Measurements from ENCODE around the gene PCDHGB2.
"Not testable (repeated sequence)": the region's sequence is repeated elsewhere in the genome, so short reads cannot be mapped to it uniquely, and the experiment has no call there.

Gene PCDHGB2

DNA sequence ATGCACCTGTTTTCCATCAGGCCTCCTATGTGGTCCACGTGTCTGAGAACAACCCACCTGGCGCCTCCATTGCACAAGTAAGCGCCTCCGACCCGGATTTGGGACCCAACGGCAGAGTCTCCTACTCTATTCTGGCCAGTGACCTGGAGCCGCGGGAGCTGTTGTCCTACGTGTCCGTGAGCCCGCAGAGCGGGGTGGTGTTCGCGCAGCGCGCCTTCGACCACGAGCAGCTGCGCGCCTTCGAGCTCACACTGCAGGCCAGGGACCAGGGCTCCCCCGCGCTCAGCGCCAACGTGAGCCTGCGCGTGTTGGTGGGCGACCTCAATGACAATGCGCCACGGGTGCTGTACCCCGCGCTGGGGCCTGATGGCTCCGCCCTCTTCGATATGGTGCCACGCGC is 8.2 kb upstream of the PCDHGB2 start:
- DNase-seq = no peak

DNA sequence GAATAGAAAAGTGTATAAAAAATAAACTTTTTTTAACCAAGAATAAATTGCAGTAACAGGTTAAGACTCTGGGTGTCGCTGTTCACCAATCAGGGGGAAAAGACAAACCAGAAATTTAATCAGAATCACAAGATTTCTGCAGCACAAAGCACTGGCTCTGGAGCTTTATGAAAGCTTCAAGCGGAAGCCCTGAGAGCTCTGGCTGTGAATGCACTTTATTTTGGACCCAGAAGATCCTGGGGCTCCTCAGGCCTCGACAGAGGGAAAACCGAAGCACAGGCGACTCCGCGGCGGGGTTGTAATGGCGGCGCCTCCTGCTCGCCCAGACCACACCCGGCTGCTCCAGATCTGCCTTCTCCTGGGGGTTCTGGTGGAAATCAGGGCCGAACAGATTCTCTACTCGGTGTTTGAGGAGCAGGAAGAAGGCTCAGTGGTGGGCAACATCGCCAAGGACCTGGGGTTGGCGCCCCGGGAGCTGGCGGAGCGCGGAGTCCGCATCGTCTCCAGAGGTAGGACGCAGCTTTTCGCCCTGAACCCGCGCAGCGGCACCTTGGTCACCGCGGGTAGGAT is 4.8 kb upstream of the PCDHGB2 start, which contains the start of gene PCDHGA4:
TSS of gene PCDHGA4 (plus strand) at position 122 of the 570 bp plus-strand sequence. CDS start at position 209, 87 bp downstream.
- DNase-seq = no peak

DNA sequence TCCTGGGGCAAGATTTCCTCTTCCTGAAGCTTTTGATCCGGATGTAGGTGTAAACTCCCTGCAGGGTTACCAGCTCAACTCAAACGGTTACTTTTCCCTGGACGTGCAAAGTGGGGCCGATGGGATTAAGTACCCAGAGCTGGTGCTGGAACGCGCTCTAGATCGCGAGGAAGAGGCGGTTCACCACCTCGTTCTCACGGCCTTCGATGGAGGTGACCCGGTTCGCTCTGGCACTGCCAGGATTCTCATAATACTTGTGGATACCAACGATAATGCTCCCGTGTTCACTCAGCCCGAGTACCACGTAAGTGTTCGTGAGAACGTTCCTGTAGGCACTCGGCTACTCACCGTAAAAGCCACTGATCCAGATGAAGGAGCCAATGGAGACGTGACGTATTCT is 4.2 kb upstream of the PCDHGB2 start:
- no peak for DNase-seq

DNA sequence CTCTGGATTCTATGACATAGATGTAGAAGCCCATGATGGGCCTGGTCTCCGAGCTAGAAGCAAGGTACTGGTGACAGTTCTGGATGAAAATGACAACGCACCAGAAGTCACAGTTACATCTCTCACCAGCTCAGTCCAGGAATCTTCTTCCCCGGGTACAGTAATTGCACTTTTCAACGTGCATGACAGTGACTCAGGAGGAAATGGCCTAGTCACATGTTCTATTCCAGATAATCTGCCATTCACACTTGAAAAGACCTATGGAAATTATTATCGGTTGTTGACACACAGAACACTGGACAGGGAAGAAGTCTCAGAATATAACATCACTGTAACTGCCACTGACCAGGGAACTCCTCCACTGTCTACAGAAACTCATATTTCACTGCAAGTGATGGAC is 3.7 kb upstream of the PCDHGB2 start:
- DNase-seq = no peak

DNA sequence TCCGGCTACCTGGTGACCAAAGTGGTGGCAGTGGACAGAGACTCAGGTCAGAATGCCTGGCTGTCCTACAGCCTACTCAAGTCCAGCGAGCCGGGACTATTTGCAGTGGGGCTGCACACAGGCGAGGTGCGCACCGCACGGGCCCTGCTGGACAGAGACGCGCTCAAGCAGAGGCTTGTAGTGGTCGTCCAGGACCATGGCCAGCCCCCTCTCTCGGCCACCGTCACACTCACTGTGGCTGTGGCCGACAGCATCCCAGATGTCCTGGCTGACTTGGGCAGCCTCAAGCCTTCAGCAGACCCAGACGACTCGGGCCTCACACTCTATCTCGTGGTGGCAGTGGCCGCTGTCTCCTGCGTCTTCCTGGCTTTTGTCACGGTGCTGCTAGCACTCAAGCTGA is 2.8 kb upstream of the PCDHGB2 start:
- DNase-seq = no peak

DNA sequence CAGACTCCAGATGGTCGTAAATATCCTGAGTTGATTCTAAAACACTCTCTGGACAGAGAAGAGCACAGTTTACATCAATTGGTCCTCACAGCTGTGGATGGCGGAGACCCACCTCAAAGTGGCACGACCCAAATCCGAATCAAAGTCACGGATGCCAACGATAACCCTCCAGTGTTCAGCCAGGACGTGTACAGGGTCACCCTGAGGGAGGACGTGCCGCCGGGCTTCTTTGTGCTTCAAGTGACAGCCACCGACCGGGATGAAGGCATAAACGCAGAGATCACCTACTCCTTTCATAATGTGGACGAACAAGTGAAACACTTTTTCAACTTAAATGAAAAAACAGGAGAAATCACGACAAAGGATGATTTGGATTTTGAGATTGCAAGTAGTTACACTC is 891 bp downstream of the PCDHGB2 start:
- no peak for DNase-seq

DNA sequence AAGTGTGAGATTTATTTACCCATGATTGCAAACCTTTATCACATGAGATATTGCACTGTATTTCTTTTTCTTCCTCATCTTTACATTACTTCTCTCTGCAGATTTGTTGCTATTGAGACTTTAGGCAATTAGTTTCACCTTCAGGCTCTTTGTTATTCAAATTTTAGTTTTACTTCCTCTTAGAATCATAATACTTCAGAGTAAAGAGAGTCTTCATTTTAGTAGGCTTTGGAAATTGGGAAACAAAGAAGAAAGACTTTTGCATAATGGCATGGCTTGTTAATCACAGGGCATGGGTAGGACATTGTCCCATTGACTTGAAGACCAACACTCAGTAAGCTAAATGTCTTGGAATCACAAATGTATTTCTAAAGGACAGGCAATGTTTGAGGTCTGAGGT is 2.9 kb downstream of the PCDHGB2 start:
- no peak for DNase-seq

DNA sequence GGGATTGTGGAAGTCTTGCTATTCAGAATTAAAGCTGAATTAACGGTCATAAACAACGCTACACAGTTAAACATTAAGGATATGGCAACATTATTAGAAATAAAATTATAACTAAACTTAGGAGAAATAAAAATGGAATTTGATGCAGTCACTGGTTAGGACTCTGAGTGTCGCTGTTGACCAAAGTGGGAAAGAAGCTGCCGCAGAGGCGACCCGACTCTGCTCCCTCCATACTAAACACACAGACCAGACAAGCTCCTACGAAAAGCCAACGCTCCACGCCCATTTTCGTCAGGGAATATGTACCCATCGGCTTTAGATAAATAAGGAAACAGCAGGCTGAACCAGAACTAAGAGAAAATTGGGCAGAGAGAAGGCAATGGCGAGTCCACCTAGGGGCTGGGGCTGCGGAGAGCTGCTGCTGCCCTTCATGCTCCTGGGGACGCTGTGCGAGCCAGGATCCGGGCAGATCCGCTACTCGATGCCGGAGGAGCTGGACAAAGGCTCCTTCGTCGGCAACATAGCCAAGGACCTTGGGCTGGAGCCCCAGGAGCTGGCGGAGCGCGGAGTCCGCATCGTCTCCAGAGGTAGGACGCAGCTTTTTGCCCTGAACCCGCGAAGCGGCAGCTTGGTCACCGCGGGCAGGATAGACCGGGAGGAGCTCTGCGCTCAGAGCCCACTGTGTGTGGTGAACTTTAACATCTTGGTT is 4.3 kb downstream of the PCDHGB2 start, which contains the start of gene PCDHGA5:
TSS of gene PCDHGA5 (plus strand) at position 211 of the 709 bp plus-strand sequence. CDS start at position 380, 169 bp downstream.
- DNase-seq = no peak

DNA sequence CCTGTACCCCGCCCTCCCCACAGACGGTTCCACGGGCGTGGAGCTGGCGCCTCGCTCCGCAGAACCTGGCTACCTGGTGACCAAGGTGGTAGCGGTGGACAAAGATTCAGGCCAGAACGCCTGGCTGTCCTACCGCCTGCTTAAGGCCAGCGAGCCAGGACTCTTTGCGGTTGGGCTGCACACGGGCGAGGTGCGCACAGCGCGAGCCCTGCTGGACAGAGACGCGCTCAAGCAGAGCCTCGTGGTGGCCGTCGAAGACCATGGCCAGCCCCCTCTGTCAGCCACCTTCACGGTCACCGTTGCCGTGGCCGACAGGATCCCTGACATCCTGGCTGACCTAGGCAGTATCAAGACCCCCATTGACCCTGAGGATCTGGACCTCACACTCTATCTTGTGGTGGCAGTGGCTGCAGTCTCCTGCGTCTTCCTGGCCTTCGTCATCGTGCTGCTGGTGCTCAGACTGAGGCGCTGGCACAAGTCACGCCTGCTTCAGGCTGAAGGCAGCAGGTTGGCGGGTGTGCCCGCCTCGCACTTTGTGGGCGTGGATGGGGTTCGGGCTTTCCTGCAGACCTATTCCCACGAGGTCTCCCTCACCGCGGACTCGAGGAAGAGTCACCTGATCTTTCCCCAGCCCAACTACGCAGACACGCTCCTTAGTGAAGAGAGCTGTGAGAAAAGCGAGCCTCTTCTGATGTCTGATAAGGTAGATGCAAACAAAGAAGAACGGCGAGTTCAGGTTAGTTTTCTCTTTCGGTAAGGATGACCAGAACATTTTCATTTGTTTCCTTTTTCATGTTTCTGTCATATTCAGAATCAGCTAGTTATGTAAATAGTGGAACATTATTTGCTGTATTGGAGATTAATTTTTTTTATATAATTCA is 6.5 kb downstream of the PCDHGB2 start:
- no peak for DNase-seq

DNA sequence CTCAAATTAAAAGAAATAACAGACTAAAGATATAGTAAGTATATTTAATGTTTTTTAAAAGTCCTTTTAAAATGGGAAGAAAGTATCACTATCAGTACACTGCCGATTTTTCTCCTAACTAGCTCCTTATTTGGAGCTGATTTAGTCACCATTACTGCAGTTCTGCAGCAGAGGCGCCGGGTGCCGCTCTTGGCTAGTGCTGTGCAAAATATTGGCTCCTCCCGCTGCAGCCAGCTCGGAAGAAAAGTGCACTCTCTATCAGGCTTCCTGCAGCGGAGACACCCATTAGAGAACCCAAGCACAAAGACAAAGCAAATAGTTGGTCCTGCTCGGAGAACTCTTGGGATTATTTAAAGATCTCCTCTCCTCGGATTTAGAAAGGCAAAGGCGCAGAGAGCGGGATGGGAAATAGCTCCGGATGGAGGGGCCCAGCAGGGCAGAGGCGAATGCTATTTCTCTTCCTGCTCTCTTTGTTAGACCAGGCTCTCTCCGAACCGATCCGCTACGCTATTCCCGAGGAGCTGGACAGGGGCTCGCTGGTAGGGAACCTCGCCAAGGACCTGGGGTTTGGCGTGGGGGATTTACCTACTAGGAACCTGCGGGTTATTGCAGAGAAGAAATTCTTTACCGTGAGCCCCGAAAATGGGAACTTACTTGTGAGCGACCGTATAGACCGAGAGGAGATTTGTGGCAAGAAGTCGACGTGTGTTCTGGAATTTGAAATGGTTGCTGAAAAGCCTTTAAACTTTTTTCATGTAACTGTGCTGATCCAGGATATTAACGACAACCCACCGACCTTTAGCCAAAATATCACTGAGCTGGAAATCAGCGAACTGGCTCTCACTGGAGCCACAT is 10.4 kb downstream of the PCDHGB2 start, which contains the start of gene PCDHGB3:
TSS of gene PCDHGB3 (plus strand) at position 249 of the 855 bp plus-strand sequence. CDS start at position 402, 153 bp downstream.
- no peak for DNase-seq

DNA sequence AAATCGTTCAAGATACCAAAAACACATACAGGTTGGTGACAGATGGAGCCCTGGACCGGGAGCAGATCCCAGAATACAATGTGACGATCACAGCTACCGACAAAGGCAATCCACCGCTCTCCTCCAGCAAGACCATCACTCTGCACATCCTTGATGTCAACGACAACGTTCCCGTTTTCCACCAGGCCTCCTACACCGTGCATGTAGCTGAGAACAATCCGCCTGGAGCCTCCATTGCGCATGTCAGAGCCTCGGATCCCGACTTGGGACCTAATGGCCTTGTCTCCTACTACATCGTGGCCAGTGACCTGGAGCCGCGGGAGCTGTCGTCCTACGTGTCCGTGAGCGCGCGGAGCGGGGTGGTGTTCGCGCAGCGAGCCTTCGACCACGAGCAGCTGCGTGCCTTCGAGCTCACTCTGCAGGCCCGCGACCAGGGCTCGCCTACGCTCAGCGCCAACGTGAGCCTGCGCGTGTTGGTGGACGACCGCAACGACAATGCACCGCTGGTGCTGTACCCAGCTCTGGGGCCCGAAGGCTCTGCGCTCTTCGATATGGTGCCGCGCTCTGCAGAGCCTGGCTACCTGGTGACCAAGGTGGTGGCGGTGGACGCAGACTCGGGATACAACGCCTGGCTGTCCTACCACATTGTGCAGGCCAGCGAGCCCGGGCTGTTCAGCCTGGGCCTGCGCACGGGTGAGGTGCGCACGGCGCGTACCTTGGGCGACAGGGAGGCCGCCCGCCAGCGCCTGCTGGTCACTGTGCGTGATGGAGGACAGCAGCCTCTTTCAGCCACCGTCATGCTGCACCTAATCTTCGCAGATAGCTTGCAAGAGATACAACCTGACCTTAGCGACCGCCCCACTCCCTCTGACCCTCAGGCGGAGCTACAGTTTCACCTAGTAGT is 12.0 kb downstream of the PCDHGB2 start:
- no peak for DNase-seq

DNA sequence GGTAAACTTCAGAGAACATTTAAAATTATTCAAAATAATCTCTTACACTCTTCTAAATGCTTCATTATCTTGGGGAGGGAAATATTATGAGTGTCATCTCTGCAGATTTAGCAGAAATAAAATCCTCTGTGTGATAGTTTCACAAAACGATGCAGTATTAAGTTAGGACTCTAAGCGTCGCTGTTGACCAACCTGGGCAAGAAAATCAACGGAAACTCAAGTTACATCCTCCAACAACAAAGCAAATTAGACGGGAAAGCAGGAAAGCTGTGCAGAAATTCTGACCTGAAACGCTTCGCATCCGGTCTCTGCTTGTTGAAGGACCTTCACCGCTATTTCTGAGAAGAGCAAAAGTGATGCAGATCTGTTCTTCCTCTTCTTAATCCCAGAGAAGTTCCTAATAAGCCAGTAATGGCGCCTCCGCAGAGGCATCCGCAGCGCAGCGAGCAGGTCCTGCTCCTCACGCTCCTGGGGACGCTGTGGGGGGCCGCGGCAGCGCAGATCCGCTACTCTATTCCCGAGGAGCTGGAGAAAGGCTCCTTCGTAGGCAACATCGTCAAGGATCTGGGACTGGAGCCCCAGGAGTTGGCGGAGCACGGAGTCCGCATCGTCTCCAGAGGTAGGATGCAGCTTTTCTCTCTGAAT is 14.0 kb downstream of the PCDHGB2 start, which contains the start of gene PCDHGA6:
TSS of gene PCDHGA6 (plus strand) at position 219 of the 645 bp plus-strand sequence. CDS start at position 412, 193 bp downstream.
- peak in 1 of 3 experiments; percentile 0 for DNase-seq

DNA sequence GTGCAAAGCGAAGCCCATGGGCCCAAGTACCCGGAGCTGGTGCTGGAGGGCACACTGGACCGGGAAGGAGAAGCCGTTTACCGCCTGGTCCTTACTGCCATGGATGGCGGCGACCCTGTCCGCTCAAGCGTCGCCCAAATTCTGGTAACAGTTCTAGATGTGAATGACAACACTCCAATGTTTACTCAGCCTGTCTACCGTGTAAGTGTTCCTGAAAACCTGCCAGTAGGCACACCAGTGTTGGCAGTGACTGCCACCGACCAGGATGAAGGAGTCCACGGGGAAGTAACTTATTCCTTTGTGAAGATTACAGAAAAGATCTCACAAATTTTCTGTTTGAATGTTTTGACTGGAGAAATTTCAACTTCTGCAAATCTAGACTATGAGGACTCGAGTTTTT is 14.8 kb downstream of the PCDHGB2 start:
- DNase-seq = no peak

DNA sequence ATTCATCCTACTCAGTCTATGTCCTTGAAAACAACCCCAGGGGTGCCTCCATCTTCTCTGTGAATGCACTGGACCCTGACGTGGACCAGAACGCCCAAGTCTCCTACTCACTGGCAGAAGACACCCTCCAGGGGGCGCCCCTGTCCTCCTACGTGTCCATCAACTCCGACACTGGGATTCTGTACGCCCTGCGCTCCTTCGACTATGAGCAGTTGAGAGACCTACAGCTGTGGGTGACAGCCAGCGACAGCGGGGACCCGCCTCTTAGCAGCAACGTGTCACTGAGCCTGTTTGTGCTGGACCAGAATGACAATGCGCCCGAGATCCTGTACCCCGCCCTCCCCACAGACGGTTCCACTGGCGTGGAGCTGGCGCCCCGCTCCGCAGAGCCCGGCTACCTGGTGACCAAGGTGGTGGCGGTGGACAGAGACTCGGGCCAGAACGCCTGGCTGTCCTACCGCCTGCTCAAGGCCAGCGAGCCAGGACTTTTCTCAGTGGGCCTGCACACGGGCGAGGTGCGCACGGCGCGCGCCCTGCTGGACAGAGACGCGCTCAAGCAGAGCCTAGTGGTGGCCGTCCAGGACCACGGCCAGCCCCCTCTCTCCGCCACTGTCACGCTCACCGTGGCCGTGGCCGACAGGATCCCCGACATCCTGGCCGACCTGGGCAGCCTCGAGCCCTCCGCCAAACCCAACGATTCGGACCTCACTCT is 15.8 kb downstream of the PCDHGB2 start:
- DNase-seq = not testable (repeated sequence)

DNA sequence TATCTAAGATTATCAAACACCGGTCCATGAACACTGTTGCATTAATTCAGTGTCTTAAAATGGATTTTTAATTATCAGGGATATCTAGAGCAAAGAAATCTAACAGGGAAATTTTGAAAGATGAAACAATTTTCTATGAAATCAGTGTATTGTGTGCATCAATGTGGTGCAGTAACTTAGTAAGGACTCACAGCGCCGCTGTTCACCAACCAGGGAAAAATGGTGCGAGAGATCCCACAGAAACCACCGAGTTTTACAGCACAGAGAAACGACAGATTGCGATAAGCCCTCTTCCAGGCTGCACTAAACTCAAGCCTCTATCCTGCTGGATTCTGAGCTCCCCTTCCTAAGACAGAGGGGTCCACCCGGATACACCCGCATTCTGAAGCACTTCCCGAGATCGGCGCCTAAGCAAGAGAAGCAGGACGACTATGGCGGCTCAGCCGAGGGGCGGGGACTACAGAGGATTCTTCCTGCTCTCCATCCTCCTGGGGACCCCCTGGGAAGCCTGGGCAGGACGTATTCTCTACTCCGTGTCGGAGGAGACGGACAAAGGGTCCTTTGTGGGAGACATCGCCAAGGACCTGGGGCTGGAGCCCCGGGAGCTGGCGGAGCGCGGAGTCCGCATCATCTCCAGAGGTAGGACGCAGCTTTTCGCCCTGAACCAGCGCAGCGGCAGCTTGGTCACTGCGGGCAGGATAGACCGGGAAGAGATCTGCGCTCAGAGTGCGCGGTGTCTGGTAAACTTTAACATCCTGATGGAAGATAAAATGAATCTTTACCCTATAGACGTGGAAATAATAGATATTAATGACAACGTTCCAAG is 22.9 kb downstream of the PCDHGB2 start, which contains the start of gene PCDHGA7:
TSS of gene PCDHGA7 (plus strand) at position 274 of the 826 bp plus-strand sequence. CDS start at position 432, 158 bp downstream.
- no peak for DNase-seq

DNA sequence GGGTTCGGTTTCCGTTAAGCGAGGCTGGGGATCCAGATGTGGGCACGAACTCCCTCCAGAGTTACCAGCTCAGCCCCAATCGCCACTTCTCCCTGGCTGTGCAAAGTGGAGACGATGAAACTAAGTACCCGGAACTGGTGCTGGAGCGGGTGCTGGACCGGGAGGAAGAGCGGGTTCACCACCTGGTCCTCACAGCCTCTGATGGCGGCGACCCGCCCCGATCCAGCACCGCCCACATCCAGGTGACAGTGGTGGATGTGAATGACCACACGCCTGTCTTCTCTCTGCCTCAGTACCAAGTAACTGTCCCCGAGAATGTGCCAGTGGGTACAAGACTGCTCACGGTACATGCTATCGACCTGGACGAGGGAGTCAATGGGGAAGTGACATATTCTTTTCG is 23.6 kb downstream of the PCDHGB2 start:
- DNase-seq = no peak

DNA sequence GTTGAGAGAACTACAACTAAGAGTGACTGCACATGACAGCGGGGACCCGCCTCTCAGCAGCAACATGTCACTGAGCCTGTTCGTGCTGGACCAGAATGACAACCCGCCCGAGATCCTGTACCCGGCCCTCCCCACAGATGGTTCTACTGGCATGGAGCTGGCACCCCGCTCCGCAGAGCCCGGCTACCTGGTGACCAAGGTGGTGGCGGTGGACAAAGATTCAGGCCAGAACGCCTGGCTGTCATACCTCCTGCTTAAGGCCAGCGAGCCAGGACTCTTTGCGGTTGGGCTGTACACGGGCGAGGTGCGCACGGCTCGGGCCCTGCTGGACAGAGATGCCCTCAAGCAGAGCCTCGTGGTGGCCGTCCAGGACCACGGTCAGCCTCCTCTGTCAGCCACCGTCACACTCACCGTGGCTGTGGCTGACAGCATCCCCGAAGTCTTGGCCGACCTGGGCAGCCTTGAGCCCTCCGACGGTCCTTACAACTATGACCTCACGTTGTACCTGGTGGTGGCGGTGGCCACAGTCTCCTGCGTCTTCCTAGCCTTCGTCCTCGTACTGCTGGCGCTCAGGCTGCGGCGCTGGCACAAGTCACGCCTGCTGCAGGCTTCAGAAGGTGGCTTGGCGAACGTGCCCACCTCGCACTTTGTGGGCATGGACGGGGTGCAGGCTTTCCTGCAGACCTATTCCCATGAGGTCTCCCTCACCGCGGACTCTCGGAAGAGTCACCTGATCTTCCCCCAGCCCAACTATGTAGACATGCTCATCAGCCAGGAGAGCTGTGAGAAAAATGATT is 24.9 kb downstream of the PCDHGB2 start:
- no peak for DNase-seq

All from NCI-H1417 (cell line).